Smooth muscle cell (in vitro differentiated cells): Measurements from ENCODE around the gene CISTR. TPM values are rescaled to one million over a fixed set of nuclear protein-coding genes. Genes with fewer than 3 reads are reported as not detected.

Experiments used
- DNase-seq: peaks from one replicate; lab custom pipeline; 2025; ENCODE audit not compliant: unreplicated experiment; lab: John Stamatoyannopoulos, UW
- H2AFZ ChIP-seq: fragments of 200-600 bp; sonication (generic); 2 replicates; pipeline ENCODE4 v1.6.0; 2016; ENCODE audit warnings: antibody characterized with exemption, low read depth, mild to moderate bottlenecking
- H3F3A ChIP-seq: fragments of 200-600 bp; sonication (generic); 2 replicates; pipeline ENCODE4 v1.6.0; 2017; ENCODE audit warnings: antibody characterized with exemption, low read depth
- H3K27ac ChIP-seq: fragments of 200-600 bp; sonication (generic); 2 replicates; pipeline ENCODE4 v1.5.1; 2016; ENCODE audit warnings: low read depth, mild to moderate bottlenecking
- H3K27me3 ChIP-seq: fragments of 200-600 bp; sonication (generic); 2 replicates; pipeline ENCODE4 v1.6.1; 2016; ENCODE audit warnings: low read depth, mild to moderate bottlenecking
- H3K36me3 ChIP-seq: fragments of 200-600 bp; sonication (generic); 2 replicates; pipeline ENCODE4 v1.5.1; 2016; ENCODE audit warnings: low read depth
- H3K4me1 ChIP-seq: fragments of 200-600 bp; sonication (generic); 2 replicates; pipeline ENCODE4 v1.5.1; 2016; ENCODE audit warnings: low read depth
- H3K4me2 ChIP-seq: fragments of 200-600 bp; sonication (generic); 2 replicates; pipeline ENCODE4 v1.6.0; 2016; ENCODE audit warnings: mild to moderate bottlenecking
- H3K4me3 ChIP-seq: fragments of 200-600 bp; sonication (generic); 2 replicates; pipeline ENCODE4 v1.5.1; 2016; ENCODE audit warnings: mild to moderate bottlenecking
- H3K79me2 ChIP-seq: fragments of 200-600 bp; sonication (generic); 2 replicates; pipeline ENCODE4 v1.6.0; 2016; ENCODE audit warnings: low read depth, mild to moderate bottlenecking
- H3K9ac ChIP-seq: fragments of 200-600 bp; sonication (generic); 2 replicates; pipeline ENCODE4 v1.6.0; 2016; ENCODE audit warnings: low read depth
- H3K9me3 ChIP-seq: fragments of 200-600 bp; sonication (generic); replicated peaks from 2 replicates; pipeline ENCODE4 v1.5.1; 2016; ENCODE audit warnings: low read depth
- H4K20me1 ChIP-seq: fragments of 200-600 bp; sonication (generic); 2 replicates; pipeline ENCODE4 v1.6.0; 2016; ENCODE audit warnings: low read depth
- WGBS: methylation state at CpG from one replicate; pipeline ENCODE4 v1.1.7; 2016; ENCODE audit warnings: low lambda C conversion rate; 5-methylcytosine and 5-hydroxymethylcytosine counted together
- polyA plus RNA-seq: library from polyadenylated mRNA; unstranded; fragments of >200 nt; fragmentation: Nextera tagmentation; extraction: Ambion mirVana; gene quantifications from 2 replicates; pipeline ENCODE4 v1.2.1, GENCODE V29; 2016
- total RNA-seq: library from RNA; depleted of rRNA; stranded (reverse); fragments of >200 nt; gene quantifications from 2 replicates; pipeline ENCODE4 v1.2.3, GENCODE V29; 2014
- TF ChIP-seq, protein P1 (sequence below): fragments of 200-600 bp; sonication (generic); IDR thresholded peaks from 2 replicates; pipeline ENCODE4 v1.5.1; 2017; ENCODE audit warnings: borderline replicate concordance, mild to moderate bottlenecking, antibody characterized with exemption; ENCODE audit not compliant: insufficient read depth, poor library complexity, severe bottlenecking

The CISTR gene
- total and polyA plus RNA-seq, 2 experiments from 2014 or later, result not detected

DNA sequence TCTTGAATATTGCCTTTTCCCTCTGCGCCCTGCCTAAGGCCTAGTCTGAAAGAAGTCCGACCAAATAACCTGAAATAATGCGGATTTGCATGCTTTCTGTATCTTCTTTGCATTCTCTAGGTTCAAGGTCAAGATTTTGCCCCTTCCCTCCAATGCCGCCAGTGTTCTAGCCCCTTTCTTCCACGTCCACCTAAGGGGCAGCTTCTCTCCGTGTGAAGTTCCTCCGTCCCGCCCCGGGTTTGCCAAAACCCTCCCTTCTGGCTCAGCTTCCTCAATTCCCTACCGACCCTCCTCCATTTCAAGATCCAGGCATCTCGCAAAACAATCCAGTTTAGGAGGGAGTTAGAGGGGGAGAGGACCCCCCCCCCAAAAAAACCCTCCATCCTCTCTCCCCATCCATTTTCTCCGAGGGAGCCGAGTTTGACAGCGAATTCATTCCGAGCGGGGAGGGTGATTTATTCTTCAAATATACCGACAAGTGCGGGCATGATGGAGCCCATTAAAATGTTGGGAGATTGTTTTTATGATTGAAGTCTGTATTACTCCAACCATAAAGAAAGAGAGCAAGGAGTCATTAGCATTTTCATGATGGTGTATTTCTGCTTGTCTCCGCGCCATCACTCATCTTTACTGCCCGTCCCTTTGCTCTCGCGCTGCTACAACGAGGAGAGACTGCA is 55.0 kb downstream of the CISTR start:
- TF ChIP-seq, protein P1, sequence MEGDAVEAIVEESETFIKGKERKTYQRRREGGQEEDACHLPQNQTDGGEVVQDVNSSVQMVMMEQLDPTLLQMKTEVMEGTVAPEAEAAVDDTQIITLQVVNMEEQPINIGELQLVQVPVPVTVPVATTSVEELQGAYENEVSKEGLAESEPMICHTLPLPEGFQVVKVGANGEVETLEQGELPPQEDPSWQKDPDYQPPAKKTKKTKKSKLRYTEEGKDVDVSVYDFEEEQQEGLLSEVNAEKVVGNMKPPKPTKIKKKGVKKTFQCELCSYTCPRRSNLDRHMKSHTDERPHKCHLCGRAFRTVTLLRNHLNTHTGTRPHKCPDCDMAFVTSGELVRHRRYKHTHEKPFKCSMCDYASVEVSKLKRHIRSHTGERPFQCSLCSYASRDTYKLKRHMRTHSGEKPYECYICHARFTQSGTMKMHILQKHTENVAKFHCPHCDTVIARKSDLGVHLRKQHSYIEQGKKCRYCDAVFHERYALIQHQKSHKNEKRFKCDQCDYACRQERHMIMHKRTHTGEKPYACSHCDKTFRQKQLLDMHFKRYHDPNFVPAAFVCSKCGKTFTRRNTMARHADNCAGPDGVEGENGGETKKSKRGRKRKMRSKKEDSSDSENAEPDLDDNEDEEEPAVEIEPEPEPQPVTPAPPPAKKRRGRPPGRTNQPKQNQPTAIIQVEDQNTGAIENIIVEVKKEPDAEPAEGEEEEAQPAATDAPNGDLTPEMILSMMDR, result no peak
- Histone ChIP-seq H3K27me3 (peaks cover 99% of the 10 kb centered on the region), H3F3A (no peaks in the 10 kb centered on the region), H3K4me3 (peak overlapping the region; percentile 42), H3K9ac (no peak overlapping the region), H3K9me3 (no peaks in the 10 kb centered on the region), H3K36me3 (no peaks in the 10 kb centered on the region), H3K79me2 (no peaks in the 10 kb centered on the region), H3K4me2 (peak overlapping the region; percentile 84), H3K27ac (no peak overlapping the region), H4K20me1 (no peaks in the 10 kb centered on the region), H2AFZ (peak overlapping the region; percentile 32), H3K4me1 (peaks cover 19% of the 10 kb centered on the region)
- 37% methylated on average over 21 of the region's 24 CpGs for WGBS
- no peak for DNase-seq

Other genes with a start within 250 kb of the CISTR start
- gene NPFF, start 244.5 kb downstream of the CISTR start, total RNA-seq, result not detected in 2 replicates
- gene NPFF, start 244.5 kb downstream of the CISTR start, polyA plus RNA-seq, result 0.38 and 2.6 TPM in 2 replicates
- gene ATF7, start 125.6 kb downstream of the CISTR start, total RNA-seq, result 19.9 and 28.5 TPM in 2 replicates
- gene ATF7, start 125.6 kb downstream of the CISTR start, polyA plus RNA-seq, result 15.2 and 19.0 TPM in 2 replicates
- 238 and 261 TPM in 2 replicates for gene ATP5MC2, start 75.9 kb downstream of the CISTR start, total RNA-seq
- 312 and 320 TPM in 2 replicates for gene ATP5MC2, start 75.9 kb downstream of the CISTR start, polyA plus RNA-seq
- 52.0 and 56.6 TPM in 2 replicates for gene CALCOCO1, start 24.5 kb downstream of the CISTR start, total RNA-seq
- 46.5 and 59.5 TPM in 2 replicates for gene CALCOCO1, start 24.5 kb downstream of the CISTR start, polyA plus RNA-seq
- 2.4 and 3.6 TPM in 2 replicates for gene HOXC13, start 186.9 kb upstream of the CISTR start, total RNA-seq
- 2.2 and 5.0 TPM in 2 replicates for gene HOXC13, start 186.9 kb upstream of the CISTR start, polyA plus RNA-seq
- gene HOXC12, start 202.9 kb upstream of the CISTR start, total RNA-seq, result not detected in 2 replicates
- gene HOXC12, start 202.9 kb upstream of the CISTR start, polyA plus RNA-seq, result 0.32 TPM in 1 of 2 replicates, not detected in the other
- 0.27 and 0.72 TPM in 2 replicates for gene HOXC11, start 221.1 kb upstream of the CISTR start, total RNA-seq
- gene HOXC11, start 221.1 kb upstream of the CISTR start, polyA plus RNA-seq, result 0.23 and 0.25 TPM in 2 replicates
- gene HOTAIR, start 223.0 kb upstream of the CISTR start, total RNA-seq, result not detected in 2 replicates
- 0.43 and 0.51 TPM in 2 replicates for gene HOTAIR, start 223.0 kb upstream of the CISTR start, polyA plus RNA-seq
- not detected in 2 replicates for gene HOXC10, start 233.2 kb upstream of the CISTR start, total RNA-seq
- gene HOXC10, start 233.2 kb upstream of the CISTR start, polyA plus RNA-seq, result 0.66 and 0.67 TPM in 2 replicates
- 0.54 and 1.2 TPM in 2 replicates for gene HOXC9, start 248.2 kb upstream of the CISTR start, total RNA-seq
- 2.5 and 2.7 TPM in 2 replicates for gene HOXC9, start 248.2 kb upstream of the CISTR start, polyA plus RNA-seq